Activated CD4-positive, alpha-beta T cell treated with anti-CD3 and anti-CD28 coated beads, Interleukin-2, Interleukin-4, amounts not matched to agents 100 ng/mL and 50 ng/mL, durations not matched to agents 16 hours and 8 hours (primary cell): ENCODE data around the gene MYOD1.

Experiments used
- DNase-seq: peaks from one replicate; pipeline ENCODE4 v3.0.0-alpha.2; 2020; ENCODE audit warnings: low spot score

MYOD1 gene

DNA sequence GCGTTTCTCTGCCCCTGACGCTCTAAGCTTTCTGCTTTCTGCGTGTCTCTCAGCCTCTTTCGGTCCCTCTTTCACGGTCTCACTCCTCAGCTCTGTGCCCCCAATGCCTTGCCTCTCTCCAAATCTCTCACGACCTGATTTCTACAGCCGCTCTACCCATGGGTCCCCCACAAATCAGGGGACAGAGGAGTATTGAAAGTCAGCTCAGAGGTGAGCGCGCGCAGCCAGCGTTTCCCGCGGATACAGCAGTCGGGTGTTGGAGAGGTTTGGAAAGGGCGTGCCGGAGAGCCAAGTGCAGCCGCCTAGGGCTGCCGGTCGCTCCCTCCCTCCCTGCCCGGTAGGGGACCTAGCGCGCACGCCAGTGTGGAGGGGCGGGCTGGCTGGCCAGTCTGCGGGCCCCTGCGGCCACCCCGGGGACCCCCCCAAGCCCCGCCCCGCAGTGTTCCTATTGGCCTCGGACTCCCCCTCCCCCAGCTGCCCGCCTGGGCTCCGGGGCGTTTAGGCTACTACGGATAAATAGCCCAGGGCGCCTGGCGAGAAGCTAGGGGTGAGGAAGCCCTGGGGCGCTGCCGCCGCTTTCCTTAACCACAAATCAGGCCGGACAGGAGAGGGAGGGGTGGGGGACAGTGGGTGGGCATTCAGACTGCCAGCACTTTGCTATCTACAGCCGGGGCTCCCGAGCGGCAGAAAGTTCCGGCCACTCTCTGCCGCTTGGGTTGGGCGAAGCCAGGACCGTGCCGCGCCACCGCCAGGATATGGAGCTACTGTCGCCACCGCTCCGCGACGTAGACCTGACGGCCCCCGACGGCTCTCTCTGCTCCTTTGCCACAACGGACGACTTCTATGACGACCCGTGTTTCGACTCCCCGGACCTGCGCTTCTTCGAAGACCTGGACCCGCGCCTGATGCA is at the start of gene MYOD1:
Gene MYOD1 (plus strand): TSS at position 544 of the 910 bp plus-strand sequence. CDS start 212 bp downstream, at position 756.
- DNase-seq: no peak

DNA sequence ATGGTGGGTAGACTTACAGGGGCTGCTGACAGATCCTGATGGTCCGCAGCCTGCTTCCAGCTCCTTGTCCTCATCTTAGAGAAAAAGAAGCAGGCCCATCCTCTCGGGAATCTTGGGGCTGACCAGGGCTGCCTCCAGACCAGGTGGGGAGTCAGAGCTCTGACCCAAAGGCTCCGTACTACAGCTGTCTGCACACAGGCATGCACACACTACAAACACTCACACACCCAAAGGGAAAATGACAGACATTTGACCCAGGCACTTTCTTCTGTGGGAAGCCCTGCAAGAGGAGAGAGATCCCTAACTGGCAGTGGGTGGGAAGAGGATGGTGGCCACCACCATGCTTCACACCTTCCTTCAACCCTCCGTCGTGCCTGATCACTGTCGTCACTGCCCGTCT is 46.9 kb upstream of the MYOD1 start:
- DNase-seq: no peak

DNA sequence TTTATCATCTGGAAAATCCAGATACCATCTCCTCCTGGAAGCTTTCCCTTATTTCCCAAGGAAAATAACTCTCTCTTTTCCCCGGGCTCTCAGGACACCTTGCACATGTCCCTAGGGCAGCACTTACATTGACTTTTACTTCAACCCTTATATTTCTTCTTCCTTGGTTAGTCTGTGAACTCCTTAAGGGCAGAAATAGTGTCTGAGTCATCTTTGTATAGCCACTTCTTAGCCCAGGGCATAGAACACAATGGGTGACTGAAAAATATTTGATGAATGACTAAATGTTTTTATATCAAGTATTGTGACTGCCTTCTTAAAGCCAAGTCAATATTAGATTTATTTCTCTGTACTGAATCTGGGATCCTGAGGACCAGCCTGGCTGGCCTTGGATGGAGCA is 45.4 kb upstream of the MYOD1 start:
- no peak for DNase-seq

DNA sequence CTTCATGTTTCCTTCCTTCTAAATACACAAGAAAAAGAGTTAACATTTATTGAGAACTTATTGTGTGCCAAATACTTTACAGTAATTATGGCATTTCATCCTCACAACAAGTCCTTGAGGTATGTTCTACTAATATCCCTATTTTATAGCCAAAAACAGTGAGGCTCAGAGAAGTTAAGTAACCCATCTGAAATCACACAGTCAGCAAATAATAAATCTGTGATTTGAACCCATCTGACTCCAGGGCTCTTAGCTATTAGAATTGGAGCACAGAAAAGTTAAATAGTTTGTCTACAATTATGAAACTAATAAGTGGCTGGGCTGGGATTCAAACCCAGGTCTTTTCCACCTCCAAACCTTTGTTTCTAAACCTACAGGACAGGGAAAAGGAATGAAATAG is 36.5 kb upstream of the MYOD1 start:
- DNase-seq: no peak

DNA sequence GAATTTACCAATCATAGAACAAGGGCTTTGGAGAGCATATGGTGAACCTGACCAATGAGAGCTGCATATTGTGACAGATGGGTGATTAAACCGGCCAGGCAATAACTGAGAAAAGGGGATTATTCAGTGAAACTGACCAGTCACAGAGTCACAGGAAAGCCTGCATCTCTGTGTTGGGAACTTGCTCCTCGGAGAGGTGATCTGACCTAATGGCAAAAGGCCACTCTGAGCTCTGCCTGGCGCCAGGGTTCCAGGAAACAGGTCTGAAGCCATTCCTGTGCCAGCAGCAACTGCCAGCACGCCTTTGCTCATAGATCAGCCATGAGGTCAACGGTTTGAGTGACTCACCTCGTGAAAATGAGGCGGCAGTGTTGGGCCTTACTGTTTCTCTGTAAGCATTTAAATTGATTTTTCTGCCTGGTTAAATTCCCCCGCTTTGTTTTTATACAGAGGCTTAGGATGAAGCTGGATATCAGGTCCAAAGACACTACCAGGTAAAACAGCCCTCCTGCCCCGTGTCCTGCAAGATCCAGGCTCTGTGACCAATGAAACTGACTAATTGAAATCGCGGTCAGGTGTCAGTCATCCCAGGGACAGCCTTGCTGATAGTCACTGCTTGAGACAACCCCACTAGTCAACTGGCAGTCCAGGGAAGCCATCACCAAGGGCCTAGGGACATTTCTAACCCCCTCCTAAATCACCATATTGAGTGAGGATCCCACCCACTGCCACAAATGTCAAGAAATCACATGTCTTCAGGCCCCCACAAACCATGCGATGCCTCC is 35.8 kb upstream of the MYOD1 start:
- no peak for DNase-seq

DNA sequence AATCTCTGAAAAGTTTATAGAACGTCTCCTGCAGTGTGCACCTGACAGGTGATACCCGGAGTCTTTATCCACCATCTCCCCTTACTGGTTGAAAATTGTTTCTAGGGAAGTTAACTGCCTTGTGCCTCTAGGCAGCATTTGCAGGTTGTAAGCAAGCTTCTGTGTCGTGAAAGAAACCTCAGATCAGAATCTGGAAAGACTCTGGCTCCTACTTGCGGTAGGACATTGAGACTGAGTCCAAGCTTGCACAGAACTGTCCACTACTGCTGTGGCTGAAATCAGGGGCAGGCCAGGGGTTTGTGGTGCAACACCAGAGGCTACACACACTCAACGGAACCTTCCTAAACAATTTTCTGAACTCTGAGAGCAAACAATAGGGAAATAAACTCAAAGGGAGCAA is 34.8 kb upstream of the MYOD1 start:
- DNase-seq: no peak

DNA sequence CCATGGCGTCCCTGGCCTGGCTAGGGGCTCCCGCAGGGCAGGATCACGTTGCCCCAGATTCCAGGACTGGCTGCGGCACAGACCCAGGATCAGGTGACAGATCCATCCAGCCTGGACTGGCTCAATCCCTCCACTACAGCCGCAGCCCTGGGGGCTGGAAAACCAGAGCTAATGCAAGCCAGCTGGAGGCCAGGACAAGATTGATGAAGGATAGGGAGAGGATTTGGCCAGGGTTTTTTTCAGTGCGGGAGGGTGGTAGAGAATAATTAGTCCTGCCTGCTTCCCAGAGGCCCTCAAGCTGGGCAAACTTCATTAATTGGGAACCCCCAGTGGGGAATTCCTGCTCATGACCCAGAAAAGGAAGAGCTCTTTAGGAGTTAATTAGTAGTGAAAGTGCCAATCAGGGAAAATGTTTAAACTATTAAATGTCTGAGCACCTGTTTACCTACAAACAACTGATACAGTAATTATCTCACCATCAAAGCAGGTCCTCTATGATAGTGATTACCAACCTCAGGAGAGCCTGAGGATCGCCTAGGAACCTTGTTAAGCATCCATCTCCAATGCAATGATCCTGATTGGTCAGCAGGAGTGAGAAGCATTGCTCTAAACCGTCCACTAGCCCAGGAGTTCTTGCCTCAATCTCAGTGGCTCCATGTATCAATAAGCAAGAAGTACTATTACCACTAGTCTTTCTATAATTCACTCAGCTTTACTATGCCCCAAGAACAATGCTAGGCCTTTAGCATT is 33.0 kb upstream of the MYOD1 start:
- DNase-seq: no peak

DNA sequence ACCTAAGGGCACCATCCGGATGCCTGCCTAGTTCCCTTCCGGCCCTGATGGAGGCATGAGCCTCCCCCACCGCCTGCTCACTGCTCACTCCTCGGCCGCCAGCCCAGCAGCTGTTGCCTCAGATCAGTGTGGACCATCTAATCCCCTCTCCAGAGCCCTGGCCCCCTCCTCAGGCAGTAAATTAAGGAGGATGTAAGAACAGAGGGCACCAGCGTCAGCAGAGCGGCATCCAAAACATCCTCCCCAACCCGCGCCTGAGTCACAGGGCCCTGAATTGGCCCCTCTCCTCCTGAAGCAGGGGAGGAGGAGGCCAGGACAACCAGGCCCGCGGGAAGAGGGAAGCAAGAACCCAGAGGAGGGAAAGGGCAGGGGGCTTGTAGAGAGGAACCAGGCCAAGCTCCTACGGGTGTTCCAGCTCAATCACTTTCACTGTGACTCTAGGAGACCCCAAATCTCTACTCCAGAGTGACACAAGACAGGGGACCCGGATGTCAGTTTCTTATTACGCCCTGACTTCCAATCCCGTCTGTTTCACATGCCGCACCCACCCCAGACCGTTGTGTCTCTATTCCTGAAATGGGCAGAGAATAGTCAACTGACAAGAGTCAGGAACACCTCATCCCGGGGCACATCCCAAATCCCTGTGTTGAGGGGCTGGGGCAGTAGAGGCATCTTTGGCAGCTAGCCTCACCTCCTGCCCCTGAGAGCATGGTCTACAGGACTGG is 31.3 kb upstream of the MYOD1 start:
- no peak for DNase-seq

DNA sequence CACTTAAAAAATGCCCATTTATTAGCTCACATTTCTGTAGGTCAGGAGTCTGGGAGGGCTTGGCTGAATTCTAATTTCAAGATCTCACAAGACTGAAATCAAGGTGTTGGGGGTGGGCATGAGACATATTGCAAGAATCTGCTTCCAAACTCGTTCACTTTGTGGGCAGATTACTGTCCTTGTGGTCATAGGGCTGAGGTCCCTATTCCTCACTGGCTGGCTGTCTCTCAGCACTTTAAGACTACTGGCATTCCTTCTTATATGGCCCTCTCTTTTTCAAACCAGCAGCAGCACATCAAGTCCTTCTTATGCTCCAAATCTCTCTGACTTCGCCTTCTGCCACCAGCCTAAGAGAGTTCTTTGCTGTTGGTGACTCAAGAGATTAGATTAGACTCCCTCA is 27.8 kb upstream of the MYOD1 start:
- no peak for DNase-seq

DNA sequence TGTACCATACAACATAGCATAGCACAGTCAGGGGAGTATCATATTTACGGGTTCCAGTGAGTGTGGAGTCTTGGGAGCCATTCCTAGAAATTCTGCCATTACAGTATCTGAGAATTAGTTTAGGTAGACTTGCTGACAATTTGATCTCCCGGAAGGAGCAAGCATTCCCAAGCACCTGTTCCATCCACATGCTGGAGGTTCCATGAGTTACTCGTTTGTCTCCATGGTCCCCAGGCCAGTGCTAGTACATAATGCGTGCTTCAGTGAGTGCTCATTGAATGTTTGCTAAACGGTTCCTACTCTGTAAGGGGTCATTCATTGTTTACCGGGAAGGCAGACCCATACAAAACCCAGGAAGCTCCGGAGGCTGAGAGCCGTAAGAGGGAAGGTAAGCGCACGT is 27.4 kb upstream of the MYOD1 start:
- DNase-seq: no peak

DNA sequence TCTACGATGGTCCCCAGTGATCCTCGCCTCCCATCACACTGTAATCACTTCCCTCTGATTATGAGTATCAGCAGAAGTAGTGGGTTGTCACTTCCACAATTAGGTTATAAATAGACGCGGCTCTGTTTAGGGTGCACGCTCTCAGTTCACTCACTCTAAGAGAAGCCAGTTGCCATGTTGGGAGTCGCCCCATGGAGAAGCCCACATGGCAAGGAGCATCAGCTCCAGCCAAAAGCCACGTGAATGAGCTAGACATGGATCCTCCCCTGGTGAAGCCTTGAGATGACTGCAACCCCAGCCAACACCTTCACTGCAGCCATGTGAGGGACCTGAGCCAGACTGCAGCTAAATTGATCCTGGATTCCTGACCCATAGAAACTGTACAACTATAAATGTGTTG is 26.4 kb upstream of the MYOD1 start:
- no peak for DNase-seq

DNA sequence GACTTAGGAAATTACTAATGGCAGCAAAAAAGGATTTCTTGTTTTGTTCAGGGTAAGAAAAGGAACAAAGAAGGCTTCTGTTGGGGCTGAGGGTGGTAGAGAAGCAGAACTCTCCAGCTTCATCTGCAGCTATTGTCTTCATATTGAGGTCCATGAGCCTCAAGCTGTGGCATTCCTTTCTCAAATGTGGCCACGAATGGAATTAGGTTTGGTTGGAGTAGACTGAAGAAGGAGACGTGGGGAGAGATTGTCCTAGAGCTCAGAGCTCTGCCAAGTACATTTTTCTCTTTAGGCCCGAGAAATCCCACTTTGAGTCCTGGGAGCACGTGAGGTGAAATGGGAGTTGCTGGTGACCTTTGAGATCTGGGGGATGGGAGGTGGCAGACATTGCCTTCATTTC is 25.8 kb upstream of the MYOD1 start:
- DNase-seq: no peak

DNA sequence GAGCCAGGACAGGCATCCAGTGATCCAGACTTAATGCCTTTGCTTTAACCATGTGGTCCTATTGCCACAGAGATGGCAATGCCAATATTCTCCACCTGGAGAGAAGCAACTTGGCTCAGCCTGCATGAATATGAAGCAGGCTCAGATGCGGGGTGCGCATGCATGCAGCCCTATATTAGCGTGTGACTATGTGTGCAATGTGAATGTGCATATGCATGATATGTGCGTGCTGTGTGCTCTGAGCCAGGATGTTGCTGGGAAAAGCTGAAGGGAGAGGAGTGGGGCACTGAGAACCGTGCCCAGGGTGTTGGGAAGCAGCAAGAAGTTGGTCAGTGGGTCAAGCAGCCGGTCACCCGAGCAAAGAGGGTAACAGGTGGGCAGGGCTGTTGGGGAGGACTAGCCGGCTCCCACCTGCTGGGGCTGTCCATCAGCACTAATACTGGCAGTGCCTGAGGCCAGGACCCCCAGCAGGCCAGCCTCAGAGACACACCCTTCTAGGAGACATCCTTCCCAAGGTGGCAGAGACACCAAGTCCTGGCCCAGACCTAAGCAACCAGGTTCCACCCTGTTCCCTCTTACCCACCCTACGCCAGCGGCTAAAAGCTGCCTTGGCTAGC is 24.8 kb upstream of the MYOD1 start:
- no peak for DNase-seq

DNA sequence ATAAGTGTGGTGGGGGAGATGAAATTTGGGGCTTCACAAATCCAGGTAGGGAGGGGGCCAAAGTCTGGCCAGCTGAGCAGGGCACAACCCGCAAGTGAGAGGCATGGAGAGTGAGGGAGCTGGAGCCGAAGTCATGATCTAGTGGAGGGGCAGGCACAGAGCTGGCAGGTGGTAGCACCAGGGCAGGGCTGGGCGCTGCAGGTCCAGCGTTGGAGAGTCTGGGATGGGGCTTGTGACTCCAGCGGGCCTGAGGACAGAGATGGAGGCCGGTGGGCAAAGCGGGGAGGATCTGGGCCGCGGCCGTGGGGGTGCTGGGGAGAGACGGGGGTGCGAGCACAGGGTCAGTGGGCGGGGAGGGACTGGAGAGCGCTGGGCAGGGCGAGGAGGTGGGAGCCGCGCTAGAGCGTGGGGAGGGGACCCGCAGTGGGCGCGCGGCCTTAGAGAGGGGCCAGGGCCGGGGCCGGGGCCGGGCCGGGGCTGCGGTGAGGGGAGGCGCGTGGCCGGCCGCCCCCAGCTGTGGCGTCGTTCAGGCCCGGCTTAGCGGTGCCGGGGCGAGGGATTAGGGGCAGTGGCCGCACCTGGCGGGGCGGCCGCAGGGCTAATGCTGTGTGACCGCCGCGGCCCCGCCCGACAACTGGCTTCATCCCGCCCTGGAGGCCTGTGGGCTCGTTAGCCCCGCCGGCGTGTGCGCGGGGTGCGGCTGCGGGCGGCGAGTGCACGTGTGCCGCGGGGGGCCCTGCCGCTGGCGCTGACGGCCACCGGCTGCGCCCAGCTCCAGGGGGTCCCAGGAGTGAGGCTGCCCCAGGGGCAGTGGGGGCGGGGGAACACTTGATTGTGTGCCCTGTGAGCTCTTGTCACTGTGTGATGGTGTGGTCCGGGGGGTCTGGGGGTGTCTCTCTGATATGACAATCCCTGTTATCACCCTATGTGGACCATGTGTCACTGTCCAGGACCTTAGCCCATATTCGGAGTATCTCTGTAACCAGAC is 23.6 kb upstream of the MYOD1 start:
- no peak for DNase-seq

DNA sequence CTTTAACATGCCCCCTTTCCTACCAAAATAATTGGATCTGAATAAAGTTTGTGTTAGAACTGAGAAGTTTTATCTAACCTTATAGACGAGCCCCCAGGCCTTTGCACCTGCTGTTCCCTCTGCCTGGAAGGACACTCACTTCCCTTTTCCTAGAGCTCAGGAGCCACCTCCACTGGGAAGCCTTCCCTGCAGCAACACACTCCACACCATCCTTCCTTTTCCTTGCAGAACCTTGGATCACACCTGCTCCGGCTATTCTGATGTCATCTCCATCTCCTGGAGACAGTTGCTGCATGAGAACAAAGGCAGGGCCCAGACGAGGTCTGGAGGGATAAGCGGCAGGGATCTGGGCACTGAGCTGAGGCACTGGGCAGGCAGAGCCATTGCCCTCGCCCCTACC is 22.6 kb upstream of the MYOD1 start:
- DNase-seq: no peak

DNA sequence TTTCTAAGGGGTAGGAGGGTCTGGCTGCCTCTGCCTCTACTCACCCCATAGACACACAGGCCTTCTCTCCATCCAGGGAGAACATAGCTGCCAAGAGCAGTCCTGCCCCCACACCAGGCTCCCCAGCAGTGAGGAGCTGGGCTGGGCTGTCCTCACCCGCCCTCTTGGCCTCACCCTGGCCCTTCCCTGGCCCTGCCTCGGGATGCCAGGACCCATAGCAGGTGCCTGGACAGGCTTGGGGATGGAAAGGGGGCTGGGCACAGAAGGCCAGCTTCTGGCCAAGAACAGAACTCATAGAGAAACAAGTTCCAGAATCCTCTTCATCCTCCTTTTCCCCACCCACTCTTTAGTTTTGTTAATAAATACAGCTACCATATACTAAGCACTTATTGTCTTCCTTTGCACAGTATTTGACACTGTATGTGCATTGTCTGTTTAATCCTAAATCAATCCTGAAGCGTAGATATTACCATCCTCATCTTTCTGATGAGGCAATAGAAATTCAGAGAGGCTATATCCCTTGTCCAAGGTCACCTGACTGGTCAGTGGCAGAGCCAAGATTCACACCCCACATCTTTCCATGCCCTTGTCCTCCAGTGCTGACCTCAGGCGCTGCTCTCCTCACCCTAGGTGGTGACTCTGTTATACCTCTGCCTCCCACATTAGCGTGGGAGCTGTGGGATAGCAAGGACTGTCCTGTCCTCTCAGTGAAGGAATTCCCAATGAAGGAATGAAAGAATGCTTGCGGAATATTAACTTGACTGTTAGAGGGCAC is 22.0 kb upstream of the MYOD1 start:
- no peak for DNase-seq

DNA sequence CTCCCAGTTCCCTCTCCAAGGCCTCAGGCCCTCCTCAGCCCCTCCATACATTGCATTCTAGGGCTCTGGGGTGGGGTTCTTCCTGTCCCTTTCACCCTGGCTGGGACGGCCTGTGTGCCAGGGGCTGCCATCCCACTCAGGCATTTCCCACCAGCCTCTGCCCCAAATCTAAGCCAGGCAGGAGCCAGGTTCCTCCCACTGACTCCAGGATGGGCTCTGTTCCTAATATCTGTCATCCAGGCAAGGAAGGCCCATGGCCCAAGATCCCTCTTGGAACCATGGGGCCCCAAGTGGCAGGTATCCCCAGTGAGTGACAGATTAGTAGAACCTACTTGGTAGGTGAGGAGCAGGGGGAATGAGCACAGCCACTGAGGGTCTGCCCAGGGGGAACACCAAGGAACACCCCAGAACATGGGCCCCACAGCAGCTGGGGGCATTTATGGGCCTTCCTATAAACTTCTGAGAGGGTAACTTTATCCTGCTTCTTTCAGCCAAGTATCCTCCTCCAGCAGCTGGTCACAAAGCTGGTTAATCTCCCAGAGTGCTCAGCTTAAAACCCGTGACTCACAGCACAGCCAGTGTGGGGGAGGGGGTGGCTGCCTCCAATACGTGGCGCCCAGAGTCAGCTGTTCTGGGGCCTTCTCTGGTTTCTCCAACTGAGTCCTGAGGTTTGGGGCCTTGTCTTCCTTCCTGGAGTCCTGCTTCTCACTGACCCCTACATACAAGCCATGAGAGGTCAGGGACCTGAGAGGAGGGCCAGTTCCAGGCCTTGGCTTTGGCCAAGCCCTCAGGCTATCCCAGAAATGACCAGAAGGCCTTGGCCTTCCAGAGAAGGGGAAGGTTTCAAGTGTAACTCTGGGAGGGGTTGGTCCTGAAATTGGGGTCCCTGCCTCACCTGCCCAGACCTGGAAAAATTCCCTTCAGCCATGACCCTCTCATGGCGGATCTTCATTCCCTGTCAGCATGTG is 19.9 kb upstream of the MYOD1 start:
- no peak for DNase-seq

DNA sequence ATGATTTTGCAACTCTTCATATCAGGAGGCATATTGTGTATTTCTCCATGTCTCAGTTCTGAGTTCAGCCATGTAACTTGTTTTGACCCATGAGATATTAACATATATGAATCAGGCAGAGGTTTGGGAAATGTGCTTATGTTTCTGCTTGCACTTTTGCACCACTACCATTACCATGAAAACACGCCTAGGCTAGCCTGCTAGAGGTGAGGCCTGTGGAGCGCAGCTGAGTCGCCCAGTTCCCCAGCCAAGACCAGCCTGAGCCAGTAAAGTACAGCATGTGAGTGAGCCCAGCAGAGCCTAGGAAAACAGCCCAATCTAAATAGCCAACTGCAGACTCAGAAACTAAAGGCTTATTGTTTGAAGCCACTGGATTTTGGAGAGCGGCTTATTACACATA is 18.4 kb upstream of the MYOD1 start:
- no peak for DNase-seq
